GM23338 (cell line): ENCODE results near the gene STK24. TPM values are rescaled to one million over a fixed set of nuclear protein-coding genes. Genes with fewer than 3 reads are reported as not detected.
A peak's percentile ranks its signal among the peaks of the same experiment; 100 is the strongest.

Experiments used
- ATAC-seq: fragments of 200-7000 bp; cut with Tn5 transposase; 3 replicates; pipeline ENCODE4 v1.9.1; 2020
- DNase-seq: peaks from one replicate; pipeline ENCODE4 v3.0.0-alpha.2; 2015; ENCODE audit warnings: low spot score
- H2AFZ ChIP-seq: fragments of 200-600 bp; sonication (generic); 2 replicates; pipeline ENCODE4 v1.8.0; 2016; ENCODE audit warnings: antibody characterized with exemption, mild to moderate bottlenecking, moderate library complexity
- H3F3A ChIP-seq: fragments of 200-600 bp; sonication (generic); replicated peaks from 2 replicates; pipeline ENCODE4 v1.8.0; 2017; ENCODE audit warnings: antibody characterized with exemption, mixed run types, low read depth
- H3K27ac ChIP-seq: fragments of 200-600 bp; sonication (generic); 2 replicates; pipeline ENCODE4 v1.6.1; 2016; ENCODE audit warnings: low read depth
- H3K27me3 ChIP-seq: fragments of 200-600 bp; sonication (generic); 2 replicates; pipeline ENCODE4 v1.8.0; 2016; ENCODE audit warnings: mild to moderate bottlenecking, mixed run types, moderate library complexity; ENCODE audit not compliant: insufficient read depth
- H3K36me3 ChIP-seq: fragments of 200-600 bp; sonication (generic); 2 replicates; pipeline ENCODE4 v1.8.0; 2016; ENCODE audit warnings: mild to moderate bottlenecking; ENCODE audit not compliant: insufficient read depth
- H3K4me1 ChIP-seq: fragments of 200-600 bp; sonication (generic); 2 replicates; pipeline ENCODE4 v1.8.0; 2016; ENCODE audit warnings: mild to moderate bottlenecking, moderate library complexity; ENCODE audit not compliant: insufficient read depth
- H3K4me2 ChIP-seq: fragments of 200-600 bp; sonication (generic); 2 replicates; pipeline ENCODE4 v1.7.1; 2017; ENCODE audit warnings: mixed run types
- H3K4me3 ChIP-seq: fragments of 200-600 bp; sonication (generic); 2 replicates; pipeline ENCODE4 v1.6.1; 2016; ENCODE audit warnings: mixed run types
- H3K79me2 ChIP-seq: fragments of 200-600 bp; sonication (generic); replicated peaks from 2 replicates; pipeline ENCODE4 v1.8.0; 2017; ENCODE audit warnings: mild to moderate bottlenecking; ENCODE audit not compliant: insufficient read depth
- H3K9me2 ChIP-seq: fragments of 200-600 bp; sonication (generic); 2 replicates; pipeline ENCODE4 v1.8.0; 2017; ENCODE audit not compliant: insufficient read depth
- H4K20me1 ChIP-seq: fragments of 200-600 bp; sonication (generic); replicated peaks from 2 replicates; pipeline ENCODE4 v1.8.0; 2017; ENCODE audit warnings: mild to moderate bottlenecking; ENCODE audit not compliant: insufficient read depth
- H3K27ac Mint-ChIP-seq: 2 replicates; pipeline ENCODE4 v1.8.0; 2020; ENCODE audit warnings: inconsistent platforms, mild to moderate bottlenecking, moderate library complexity, mixed read lengths
- H3K27me3 Mint-ChIP-seq: 3 replicates; pipeline ENCODE4 v1.8.0; 2022; ENCODE audit warnings: low read depth, mild to moderate bottlenecking, moderate library complexity, mixed read lengths, inconsistent platforms; ENCODE audit not compliant: insufficient read depth, poor library complexity
- H3K36me3 Mint-ChIP-seq: 3 replicates; pipeline ENCODE4 v1.8.0; 2021; ENCODE audit warnings: low read depth, mild to moderate bottlenecking, inconsistent platforms, moderate library complexity, mixed read lengths
- H3K4me1 Mint-ChIP-seq: 3 replicates; pipeline ENCODE4 v1.8.0; 2020; ENCODE audit warnings: mild to moderate bottlenecking, inconsistent platforms, mixed read lengths
- H3K4me3 Mint-ChIP-seq: 3 replicates; pipeline ENCODE4 v1.8.0; 2021; ENCODE audit warnings: moderate library complexity, mild to moderate bottlenecking, inconsistent platforms, mixed read lengths
- H3K9me3 Mint-ChIP-seq: 3 replicates; pipeline ENCODE4 v1.8.0; 2020; ENCODE audit warnings: moderate library complexity, mild to moderate bottlenecking, inconsistent platforms, mixed read lengths
- CREB1 ChIP-seq: fragments of 250-450 bp; sonication (Bioruptor Pico); IDR thresholded peaks from 2 replicates; pipeline ENCODE4 v1.5.0; 2020; ENCODE audit warnings: low read depth, mild to moderate bottlenecking, moderate library complexity
- STAT1 ChIP-seq: IDR thresholded peaks from one replicate; pipeline ENCODE4 v1.6.1; 2016; ENCODE audit warnings: antibody characterized with exemption; ENCODE audit not compliant: unreplicated experiment
- ZNF114 ChIP-seq: fragments of 250-450 bp; sonication (Bioruptor Pico); IDR thresholded peaks from 2 replicates; pipeline ENCODE4 v1.5.0; 2020; ENCODE audit warnings: mild to moderate bottlenecking, moderate library complexity
- ZNF331 ChIP-seq: fragments of 250-450 bp; sonication (Bioruptor Pico); IDR thresholded peaks from 2 replicates; pipeline ENCODE4 v1.5.0; 2020; ENCODE audit warnings: low read depth, mild to moderate bottlenecking, moderate library complexity
- polyA plus RNA-seq: library from polyadenylated mRNA; unstranded; fragments of >200 nt; fragmentation: Nextera tagmentation; extraction: Ambion mirVana; gene quantifications from 2 replicates; pipeline ENCODE4 v1.2.1, GENCODE V29; 2016
- total RNA-seq: library from RNA; depleted of rRNA; stranded (reverse); fragments of >200 nt; shearing (Covaris generic); gene quantifications from 2 replicates; pipeline ENCODE4 v1.2.3, GENCODE V29; 2014
- TF ChIP-seq, protein P1 (sequence below): fragments of 250-450 bp; sonication (Bioruptor Pico); IDR thresholded peaks from 2 replicates; pipeline ENCODE4 v1.5.0; 2020; ENCODE audit warnings: mild to moderate bottlenecking, moderate library complexity
- TF ChIP-seq, protein P2 (sequence below): IDR thresholded peaks from one replicate; pipeline ENCODE4 v1.6.1; 2018; ENCODE audit warnings: antibody characterized with exemption; ENCODE audit not compliant: unreplicated experiment
- TF ChIP-seq, protein P3 (sequence below): IDR thresholded peaks from 2 replicates; pipeline ENCODE4 v1.6.1; 2016; ENCODE audit warnings: antibody characterized with exemption

STK24 gene
- total and polyA plus RNA-seq, 2 experiments from 2014 or later: 56.5 to 144 TPM

DNA sequence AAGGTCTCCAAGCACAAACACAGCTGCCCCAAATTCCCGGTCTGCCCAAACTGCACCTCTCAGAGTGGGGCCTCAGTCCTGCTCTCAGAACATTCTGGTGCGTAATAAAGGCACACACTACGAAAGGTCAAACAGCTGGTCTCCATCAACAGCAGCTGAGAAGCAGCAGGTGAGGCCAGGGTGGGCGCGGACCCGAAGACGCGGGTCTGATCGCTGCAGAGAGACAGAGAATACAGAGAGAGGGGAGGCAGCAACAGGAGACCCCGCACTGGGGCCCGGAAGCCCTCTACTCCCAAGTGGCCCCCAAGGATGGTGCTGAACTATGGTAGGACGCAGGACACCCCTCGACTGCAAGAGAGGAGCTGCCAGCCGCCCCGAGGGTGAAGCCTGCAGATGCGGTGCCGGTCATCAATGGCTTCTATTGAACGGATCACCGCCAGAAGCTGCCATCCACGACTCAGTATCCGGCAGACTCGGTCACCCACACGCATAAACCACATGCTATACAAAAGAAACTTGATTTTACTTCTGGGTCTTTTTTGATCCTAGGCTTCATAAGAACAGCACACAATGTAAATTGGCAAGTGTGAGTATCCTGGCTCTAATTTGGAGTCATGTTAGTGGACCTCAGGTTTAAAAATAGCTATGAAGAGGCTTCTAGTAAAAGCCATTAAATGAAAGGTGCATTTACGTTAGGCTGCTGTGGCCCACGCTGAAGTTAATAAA lies 33.4 kb downstream of the STK24 start:
- Mint-ChIP-seq H3K4me3 (no peak overlapping the region), H3K4me1 (peaks cover 74% of the 10 kb centered on the region)
- H4K20me1 ChIP-seq: peaks cover 79% of the 10 kb centered on the region

DNA sequence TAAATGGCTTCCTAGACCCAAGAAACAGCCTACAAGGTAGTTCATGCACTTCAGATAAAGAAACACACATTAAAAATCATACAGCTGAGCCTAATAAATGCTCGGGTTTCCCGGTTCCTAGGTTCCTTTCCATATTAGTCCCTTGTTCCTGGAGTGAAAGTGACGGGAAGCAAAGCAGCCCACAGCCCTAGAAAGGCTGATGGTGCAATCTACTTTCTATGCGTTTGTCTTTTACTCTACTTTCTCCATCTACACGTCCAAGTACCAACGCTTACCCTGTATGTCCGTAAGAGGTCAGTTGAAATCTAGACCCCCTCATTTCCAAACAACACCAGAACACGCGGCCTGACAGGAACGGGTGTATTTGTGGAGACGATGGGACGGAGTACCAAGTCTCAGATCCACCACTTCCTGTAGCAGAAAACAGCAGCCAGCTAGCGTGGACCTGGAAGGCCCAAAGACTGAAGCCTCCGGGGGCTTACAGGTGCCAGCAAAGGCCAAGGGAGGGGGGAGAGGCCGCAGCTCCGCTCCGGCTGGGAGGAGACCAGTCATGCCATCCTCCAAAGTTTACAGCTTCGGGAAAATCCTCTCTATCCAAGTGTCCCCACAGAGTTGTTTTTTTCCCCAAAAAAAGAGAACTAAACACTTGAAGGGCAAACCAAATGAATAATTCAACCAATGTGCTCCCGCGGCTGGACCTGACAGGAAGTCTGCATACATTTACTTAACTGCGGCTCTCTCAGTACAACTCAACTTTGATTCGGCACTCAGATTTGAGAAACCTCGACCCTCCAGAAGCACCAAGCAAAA lies 34.1 kb downstream of the STK24 start:
- Histone ChIP-seq H3K36me3 (no peaks in the 10 kb centered on the region), H3K79me2 (peaks cover 100% of the 10 kb centered on the region), H3K4me3 (no peak overlapping the region), H3K27me3 (no peaks in the 10 kb centered on the region), H3K9me2 (no peaks in the 10 kb centered on the region), H2AFZ (no peak overlapping the region), H4K20me1 (peaks cover 82% of the 10 kb centered on the region), H3K4me2 (peak overlapping the region; percentile 71), H3K4me1 (peaks cover 50% of the 10 kb centered on the region), H3F3A (no peaks in the 10 kb centered on the region), H3K27ac (0 out of 2 replicates have a peak overlapping the region, but pooled peaks have one; percentile 56)
- Mint-ChIP-seq H3K27ac (peak overlapping the region; percentile 69), H3K9me3 (no peaks in the 10 kb centered on the region; the same call in 2 of the 3 replicates), H3K4me1 (peaks cover 77% of the 10 kb centered on the region), H3K36me3 (no peaks in the 10 kb centered on the region; the same call in 2 of the 3 replicates), H3K27me3 (peaks cover 10% of the 10 kb centered on the region), H3K4me3 (no peak overlapping the region)
- no peak for ATAC-seq
- DNase-seq: no peak
- TF ChIP-seq, protein P1, sequence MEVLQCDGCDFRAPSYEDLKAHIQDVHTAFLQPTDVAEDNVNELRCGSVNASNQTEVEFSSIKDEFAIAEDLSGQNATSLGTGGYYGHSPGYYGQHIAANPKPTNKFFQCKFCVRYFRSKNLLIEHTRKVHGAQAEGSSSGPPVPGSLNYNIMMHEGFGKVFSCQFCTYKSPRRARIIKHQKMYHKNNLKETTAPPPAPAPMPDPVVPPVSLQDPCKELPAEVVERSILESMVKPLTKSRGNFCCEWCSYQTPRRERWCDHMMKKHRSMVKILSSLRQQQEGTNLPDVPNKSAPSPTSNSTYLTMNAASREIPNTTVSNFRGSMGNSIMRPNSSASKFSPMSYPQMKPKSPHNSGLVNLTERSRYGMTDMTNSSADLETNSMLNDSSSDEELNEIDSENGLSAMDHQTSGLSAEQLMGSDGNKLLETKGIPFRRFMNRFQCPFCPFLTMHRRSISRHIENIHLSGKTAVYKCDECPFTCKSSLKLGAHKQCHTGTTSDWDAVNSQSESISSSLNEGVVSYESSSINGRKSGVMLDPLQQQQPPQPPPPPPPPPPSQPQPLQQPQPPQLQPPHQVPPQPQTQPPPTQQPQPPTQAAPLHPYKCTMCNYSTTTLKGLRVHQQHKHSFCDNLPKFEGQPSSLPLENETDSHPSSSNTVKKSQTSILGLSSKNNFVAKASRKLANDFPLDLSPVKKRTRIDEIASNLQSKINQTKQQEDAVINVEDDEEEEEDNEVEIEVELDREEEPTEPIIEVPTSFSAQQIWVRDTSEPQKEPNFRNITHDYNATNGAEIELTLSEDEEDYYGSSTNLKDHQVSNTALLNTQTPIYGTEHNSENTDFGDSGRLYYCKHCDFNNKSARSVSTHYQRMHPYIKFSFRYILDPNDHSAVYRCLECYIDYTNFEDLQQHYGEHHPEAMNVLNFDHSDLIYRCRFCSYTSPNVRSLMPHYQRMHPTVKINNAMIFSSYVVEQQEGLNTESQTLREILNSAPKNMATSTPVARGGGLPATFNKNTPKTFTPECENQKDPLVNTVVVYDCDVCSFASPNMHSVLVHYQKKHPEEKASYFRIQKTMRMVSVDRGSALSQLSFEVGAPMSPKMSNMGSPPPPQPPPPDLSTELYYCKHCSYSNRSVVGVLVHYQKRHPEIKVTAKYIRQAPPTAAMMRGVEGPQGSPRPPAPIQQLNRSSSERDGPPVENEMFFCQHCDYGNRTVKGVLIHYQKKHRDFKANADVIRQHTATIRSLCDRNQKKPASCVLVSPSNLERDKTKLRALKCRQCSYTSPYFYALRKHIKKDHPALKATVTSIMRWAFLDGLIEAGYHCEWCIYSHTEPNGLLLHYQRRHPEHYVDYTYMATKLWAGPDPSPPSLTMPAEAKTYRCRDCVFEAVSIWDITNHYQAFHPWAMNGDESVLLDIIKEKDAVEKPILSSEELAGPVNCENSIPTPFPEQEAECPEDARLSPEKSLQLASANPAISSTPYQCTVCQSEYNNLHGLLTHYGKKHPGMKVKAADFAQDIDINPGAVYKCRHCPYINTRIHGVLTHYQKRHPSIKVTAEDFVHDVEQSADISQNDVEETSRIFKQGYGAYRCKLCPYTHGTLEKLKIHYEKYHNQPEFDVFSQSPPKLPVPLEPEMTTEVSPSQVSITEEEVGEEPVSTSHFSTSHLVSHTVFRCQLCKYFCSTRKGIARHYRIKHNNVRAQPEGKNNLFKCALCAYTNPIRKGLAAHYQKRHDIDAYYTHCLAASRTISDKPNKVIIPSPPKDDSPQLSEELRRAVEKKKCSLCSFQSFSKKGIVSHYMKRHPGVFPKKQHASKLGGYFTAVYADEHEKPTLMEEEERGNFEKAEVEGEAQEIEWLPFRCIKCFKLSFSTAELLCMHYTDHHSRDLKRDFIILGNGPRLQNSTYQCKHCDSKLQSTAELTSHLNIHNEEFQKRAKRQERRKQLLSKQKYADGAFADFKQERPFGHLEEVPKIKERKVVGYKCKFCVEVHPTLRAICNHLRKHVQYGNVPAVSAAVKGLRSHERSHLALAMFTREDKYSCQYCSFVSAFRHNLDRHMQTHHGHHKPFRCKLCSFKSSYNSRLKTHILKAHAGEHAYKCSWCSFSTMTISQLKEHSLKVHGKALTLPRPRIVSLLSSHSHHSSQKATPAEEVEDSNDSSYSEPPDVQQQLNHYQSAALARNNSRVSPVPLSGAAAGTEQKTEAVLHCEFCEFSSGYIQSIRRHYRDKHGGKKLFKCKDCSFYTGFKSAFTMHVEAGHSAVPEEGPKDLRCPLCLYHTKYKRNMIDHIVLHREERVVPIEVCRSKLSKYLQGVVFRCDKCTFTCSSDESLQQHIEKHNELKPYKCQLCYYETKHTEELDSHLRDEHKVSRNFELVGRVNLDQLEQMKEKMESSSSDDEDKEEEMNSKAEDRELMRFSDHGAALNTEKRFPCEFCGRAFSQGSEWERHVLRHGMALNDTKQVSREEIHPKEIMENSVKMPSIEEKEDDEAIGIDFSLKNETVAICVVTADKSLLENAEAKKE: no peak
- TF ChIP-seq ZNF114 (CRISPR knock-in tag) (no peak), STAT1 (no peak)

More for the DNA sequence above, 33.4 kb downstream of the STK24 start:
- peak; percentile 8 for ATAC-seq
- no peak overlapping the region; the same call in 1 of the 2 replicates for H3K27ac ChIP-seq
- peaks cover 100% of the 10 kb centered on the region for H3K79me2 ChIP-seq
- peak overlapping the region; percentile 71 for H3K4me2 ChIP-seq
- DNase-seq: no peak
- H3K4me3 ChIP-seq: no peak overlapping the region
- Mint-ChIP-seq H3K27ac (no peak overlapping the region), H3K36me3 (no peaks in the 10 kb centered on the region; the same call in 2 of the 3 replicates), H3K9me3 (no peaks in the 10 kb centered on the region; the same call in 2 of the 3 replicates), H3K27me3 (peaks cover 7% of the 10 kb centered on the region)
- no peaks in the 10 kb centered on the region for H3K36me3 ChIP-seq
- no peaks in the 10 kb centered on the region for H3F3A ChIP-seq
- H3K4me1 ChIP-seq: peaks cover 50% of the 10 kb centered on the region
- no peak overlapping the region for H2AFZ ChIP-seq
- H3K27me3 ChIP-seq: no peaks in the 10 kb centered on the region
- TF ChIP-seq ZNF331 (no peak), CREB1 (no peak)
- TF ChIP-seq, protein P2, sequence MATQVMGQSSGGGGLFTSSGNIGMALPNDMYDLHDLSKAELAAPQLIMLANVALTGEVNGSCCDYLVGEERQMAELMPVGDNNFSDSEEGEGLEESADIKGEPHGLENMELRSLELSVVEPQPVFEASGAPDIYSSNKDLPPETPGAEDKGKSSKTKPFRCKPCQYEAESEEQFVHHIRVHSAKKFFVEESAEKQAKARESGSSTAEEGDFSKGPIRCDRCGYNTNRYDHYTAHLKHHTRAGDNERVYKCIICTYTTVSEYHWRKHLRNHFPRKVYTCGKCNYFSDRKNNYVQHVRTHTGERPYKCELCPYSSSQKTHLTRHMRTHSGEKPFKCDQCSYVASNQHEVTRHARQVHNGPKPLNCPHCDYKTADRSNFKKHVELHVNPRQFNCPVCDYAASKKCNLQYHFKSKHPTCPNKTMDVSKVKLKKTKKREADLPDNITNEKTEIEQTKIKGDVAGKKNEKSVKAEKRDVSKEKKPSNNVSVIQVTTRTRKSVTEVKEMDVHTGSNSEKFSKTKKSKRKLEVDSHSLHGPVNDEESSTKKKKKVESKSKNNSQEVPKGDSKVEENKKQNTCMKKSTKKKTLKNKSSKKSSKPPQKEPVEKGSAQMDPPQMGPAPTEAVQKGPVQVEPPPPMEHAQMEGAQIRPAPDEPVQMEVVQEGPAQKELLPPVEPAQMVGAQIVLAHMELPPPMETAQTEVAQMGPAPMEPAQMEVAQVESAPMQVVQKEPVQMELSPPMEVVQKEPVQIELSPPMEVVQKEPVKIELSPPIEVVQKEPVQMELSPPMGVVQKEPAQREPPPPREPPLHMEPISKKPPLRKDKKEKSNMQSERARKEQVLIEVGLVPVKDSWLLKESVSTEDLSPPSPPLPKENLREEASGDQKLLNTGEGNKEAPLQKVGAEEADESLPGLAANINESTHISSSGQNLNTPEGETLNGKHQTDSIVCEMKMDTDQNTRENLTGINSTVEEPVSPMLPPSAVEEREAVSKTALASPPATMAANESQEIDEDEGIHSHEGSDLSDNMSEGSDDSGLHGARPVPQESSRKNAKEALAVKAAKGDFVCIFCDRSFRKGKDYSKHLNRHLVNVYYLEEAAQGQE: no peak
- TF ChIP-seq, protein P3, sequence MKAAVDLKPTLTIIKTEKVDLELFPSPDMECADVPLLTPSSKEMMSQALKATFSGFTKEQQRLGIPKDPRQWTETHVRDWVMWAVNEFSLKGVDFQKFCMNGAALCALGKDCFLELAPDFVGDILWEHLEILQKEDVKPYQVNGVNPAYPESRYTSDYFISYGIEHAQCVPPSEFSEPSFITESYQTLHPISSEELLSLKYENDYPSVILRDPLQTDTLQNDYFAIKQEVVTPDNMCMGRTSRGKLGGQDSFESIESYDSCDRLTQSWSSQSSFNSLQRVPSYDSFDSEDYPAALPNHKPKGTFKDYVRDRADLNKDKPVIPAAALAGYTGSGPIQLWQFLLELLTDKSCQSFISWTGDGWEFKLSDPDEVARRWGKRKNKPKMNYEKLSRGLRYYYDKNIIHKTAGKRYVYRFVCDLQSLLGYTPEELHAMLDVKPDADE: no peak
- no peaks in the 10 kb centered on the region for H3K9me2 ChIP-seq
